ENCODE results near the gene STAG2.
"Not testable (repeated sequence)": the region's sequence is repeated elsewhere in the genome, so short reads cannot be mapped to it uniquely, and the experiment has no call there.

The STAG2 gene

GRCh38 chrX:123961268-123962005 lies at the start of gene STAG2:
TSS of gene STAG2 (plus strand) at chrX:123961706. CDS start at chrX:124022628, 60,922 bp downstream.
- H3K4me3 ChIP-seq (ENCODE audit: low read length) = peak within 1 kb of the TSS; percentile 94; the same call in 1 of the 2 replicates
- no peak within 1 kb of the TSS for H3K27ac ChIP-seq (ENCODE audit: low read length)
- no peaks in the 10 kb centered on the region for H3K4me1 ChIP-seq (ENCODE audit: control insufficient read depth, insufficient read depth, low read length)
- no peaks in the 10 kb centered on the region for H3K9me3 ChIP-seq (ENCODE audit: control insufficient read depth, insufficient read depth, low read length)
- H3K36me3 ChIP-seq (ENCODE audit: control insufficient read depth, insufficient read depth, low read length) = no peaks in the 10 kb centered on the region
- DNase-seq (ENCODE audit: low read depth, low spot score) = no peak
- WGBS (ENCODE audit: insufficient coverage, insufficient read length) = no CpG with 5 or more reads among the region's 38 CpGs
- H3K27me3 ChIP-seq (ENCODE audit: control insufficient read depth, insufficient read depth, low read length) = no peaks in the 10 kb centered on the region

GRCh38 chrX:123917069-123917468 lies 44.4 kb upstream of the STAG2 start:
- Histone ChIP-seq H3K27me3 (ENCODE audit: control insufficient read depth, insufficient read depth, low read length) (no peaks in the 10 kb centered on the region), H3K4me3 (ENCODE audit: low read length) (no peak overlapping the region), H3K36me3 (ENCODE audit: control insufficient read depth, insufficient read depth, low read length) (no peaks in the 10 kb centered on the region), H3K4me1 (ENCODE audit: control insufficient read depth, insufficient read depth, low read length) (no peaks in the 10 kb centered on the region), H3K9me3 (ENCODE audit: control insufficient read depth, insufficient read depth, low read length) (no peaks in the 10 kb centered on the region), H3K27ac (ENCODE audit: low read length) (no peak overlapping the region)
- DNase-seq (ENCODE audit: low read depth, low spot score) = no peak

- no peaks in the 10 kb centered on the region for H3K27me3 ChIP-seq (ENCODE audit: control insufficient read depth, insufficient read depth, low read length)
- H3K27ac ChIP-seq (ENCODE audit: low read length) = no peak overlapping the region
- H3K4me1 ChIP-seq (ENCODE audit: control insufficient read depth, insufficient read depth, low read length) = no peaks in the 10 kb centered on the region
- no peak overlapping the region for H3K4me3 ChIP-seq (ENCODE audit: low read length)
- DNase-seq (ENCODE audit: low read depth, low spot score) = no peak
- no peaks in the 10 kb centered on the region for H3K9me3 ChIP-seq (ENCODE audit: control insufficient read depth, insufficient read depth, low read length)
- H3K36me3 ChIP-seq (ENCODE audit: control insufficient read depth, insufficient read depth, low read length) = no peaks in the 10 kb centered on the region
- no CpG with 5 or more reads among the region's 4 CpGs for WGBS (ENCODE audit: insufficient coverage, insufficient read length)
These were observed 43.3 kb upstream of the STAG2 start for GRCh38 chrX:123918106-123918721.

GRCh38 chrX:123920105-123920785 lies 41.3 kb upstream of the STAG2 start:
- no peak for DNase-seq (ENCODE audit: low read depth, low spot score)
- H3K4me1 ChIP-seq (ENCODE audit: control insufficient read depth, insufficient read depth, low read length) = no peaks in the 10 kb centered on the region
- no peaks in the 10 kb centered on the region for H3K27me3 ChIP-seq (ENCODE audit: control insufficient read depth, insufficient read depth, low read length)
- WGBS (ENCODE audit: insufficient coverage, insufficient read length) = no CpG with 5 or more reads among the region's 1 CpG
- H3K9me3 ChIP-seq (ENCODE audit: control insufficient read depth, insufficient read depth, low read length) = no peaks in the 10 kb centered on the region
- H3K27ac ChIP-seq (ENCODE audit: low read length) = no peak overlapping the region
- no peak overlapping the region for H3K4me3 ChIP-seq (ENCODE audit: low read length)
- no peaks in the 10 kb centered on the region for H3K36me3 ChIP-seq (ENCODE audit: control insufficient read depth, insufficient read depth, low read length)

GRCh38 chrX:123923211-123923610 lies 38.3 kb upstream of the STAG2 start:
- H3K27ac ChIP-seq (ENCODE audit: low read length) = no peak overlapping the region
- no peak for DNase-seq (ENCODE audit: low read depth, low spot score)
- no peaks in the 10 kb centered on the region for H3K9me3 ChIP-seq (ENCODE audit: control insufficient read depth, insufficient read depth, low read length)
- no peaks in the 10 kb centered on the region for H3K36me3 ChIP-seq (ENCODE audit: control insufficient read depth, insufficient read depth, low read length)
- no peak overlapping the region for H3K4me3 ChIP-seq (ENCODE audit: low read length)
- no CpG with 5 or more reads among the region's 2 CpGs for WGBS (ENCODE audit: insufficient coverage, insufficient read length)
- no peaks in the 10 kb centered on the region for H3K27me3 ChIP-seq (ENCODE audit: control insufficient read depth, insufficient read depth, low read length)
- no peaks in the 10 kb centered on the region for H3K4me1 ChIP-seq (ENCODE audit: control insufficient read depth, insufficient read depth, low read length)

- WGBS (ENCODE audit: insufficient coverage, insufficient read length) = no CpG with 5 or more reads among the region's 1 CpG
- Histone ChIP-seq H3K27ac (ENCODE audit: low read length) (no peak overlapping the region), H3K4me1 (ENCODE audit: control insufficient read depth, insufficient read depth, low read length) (no peaks in the 10 kb centered on the region), H3K9me3 (ENCODE audit: control insufficient read depth, insufficient read depth, low read length) (no peaks in the 10 kb centered on the region), H3K4me3 (ENCODE audit: low read length) (no peak overlapping the region), H3K36me3 (ENCODE audit: control insufficient read depth, insufficient read depth, low read length) (no peaks in the 10 kb centered on the region), H3K27me3 (ENCODE audit: control insufficient read depth, insufficient read depth, low read length) (no peaks in the 10 kb centered on the region)
- peak; percentile 29 for DNase-seq (ENCODE audit: low read depth, low spot score)
These were observed 37.3 kb upstream of the STAG2 start for GRCh38 chrX:123924186-123924585.

GRCh38 chrX:123927845-123928244 lies 33.7 kb upstream of the STAG2 start:
- Histone ChIP-seq H3K4me3 (ENCODE audit: low read length) (no peak overlapping the region), H3K36me3 (ENCODE audit: control insufficient read depth, insufficient read depth, low read length) (no peaks in the 10 kb centered on the region), H3K27me3 (ENCODE audit: control insufficient read depth, insufficient read depth, low read length) (no peaks in the 10 kb centered on the region), H3K9me3 (ENCODE audit: control insufficient read depth, insufficient read depth, low read length) (no peaks in the 10 kb centered on the region; the same call in 1 of the 2 replicates), H3K27ac (ENCODE audit: low read length) (no peak overlapping the region), H3K4me1 (ENCODE audit: control insufficient read depth, insufficient read depth, low read length) (no peaks in the 10 kb centered on the region)
- no CpG with 5 or more reads among the region's 2 CpGs for WGBS (ENCODE audit: insufficient coverage, insufficient read length)
- DNase-seq (ENCODE audit: low read depth, low spot score) = no peak

- not testable (repeated sequence) for H3K4me3 ChIP-seq (ENCODE audit: low read length)
These were observed 29.5 kb upstream of the STAG2 start for GRCh38 chrX:123932055-123932454.

GRCh38 chrX:123943074-123943473 lies 18.4 kb upstream of the STAG2 start:
- no peaks in the 10 kb centered on the region for H3K36me3 ChIP-seq (ENCODE audit: control insufficient read depth, insufficient read depth, low read length)
- no peak overlapping the region for H3K27ac ChIP-seq (ENCODE audit: low read length)
- H3K27me3 ChIP-seq (ENCODE audit: control insufficient read depth, insufficient read depth, low read length) = no peaks in the 10 kb centered on the region
- no CpG with 5 or more reads among the region's 1 CpG for WGBS (ENCODE audit: insufficient coverage, insufficient read length)
- no peaks in the 10 kb centered on the region for H3K9me3 ChIP-seq (ENCODE audit: control insufficient read depth, insufficient read depth, low read length)
- no peaks in the 10 kb centered on the region for H3K4me1 ChIP-seq (ENCODE audit: control insufficient read depth, insufficient read depth, low read length)
- no peak for DNase-seq (ENCODE audit: low read depth, low spot score)
- no peak overlapping the region for H3K4me3 ChIP-seq (ENCODE audit: low read length)

More at GRCh38 chrX:123932055-123932454, 29.5 kb upstream of the STAG2 start:
- not testable (repeated sequence) for H3K36me3 ChIP-seq (ENCODE audit: control insufficient read depth, insufficient read depth, low read length); H3K4me1 ChIP-seq (ENCODE audit: control insufficient read depth, insufficient read depth, low read length); H3K27me3 ChIP-seq (ENCODE audit: control insufficient read depth, insufficient read depth, low read length); H3K27ac ChIP-seq (ENCODE audit: low read length); H3K9me3 ChIP-seq (ENCODE audit: control insufficient read depth, insufficient read depth, low read length); DNase-seq (ENCODE audit: low read depth, low spot score)
- no CpG with 5 or more reads among the region's 2 CpGs for WGBS (ENCODE audit: insufficient coverage, insufficient read length)

GRCh38 chrX:123943488-123943887 lies 18.0 kb upstream of the STAG2 start:
- H3K27ac ChIP-seq (ENCODE audit: low read length) = no peak overlapping the region
- no peak overlapping the region for H3K4me3 ChIP-seq (ENCODE audit: low read length)
- H3K27me3 ChIP-seq (ENCODE audit: control insufficient read depth, insufficient read depth, low read length) = no peaks in the 10 kb centered on the region
- WGBS (ENCODE audit: insufficient coverage, insufficient read length) = no CpG with 5 or more reads among the region's 2 CpGs
- H3K36me3 ChIP-seq (ENCODE audit: control insufficient read depth, insufficient read depth, low read length) = no peaks in the 10 kb centered on the region
- H3K9me3 ChIP-seq (ENCODE audit: control insufficient read depth, insufficient read depth, low read length) = no peaks in the 10 kb centered on the region
- no peaks in the 10 kb centered on the region for H3K4me1 ChIP-seq (ENCODE audit: control insufficient read depth, insufficient read depth, low read length)
- DNase-seq (ENCODE audit: low read depth, low spot score) = no peak
